T-helper 1 cell treated with Interleukin-12 subunit alpha and Interleukin-12 subunit beta and Interleukin-4 antibody, amounts not matched to agents 30 μg/mL and 1 μg/mL, for 36 hours (primary cell): ENCODE data around the gene RDH13.
A peak's percentile ranks its signal among the peaks of the same experiment; 100 is the strongest.
"Not testable (repeated sequence)": the region's sequence is repeated elsewhere in the genome, so short reads cannot be mapped to it uniquely, and the experiment has no call there.

Source experiments
- H3K27ac Mint-ChIP-seq: one replicate; pipeline ENCODE4 v1.8.0; 2021; ENCODE audit warnings: mild to moderate bottlenecking, mixed read lengths
- H3K27me3 Mint-ChIP-seq: one replicate; pipeline ENCODE4 v1.8.0; 2021; ENCODE audit warnings: low read depth, mixed read lengths
- H3K36me3 Mint-ChIP-seq: one replicate; pipeline ENCODE4 v1.8.0; 2021; ENCODE audit warnings: low read depth, mixed read lengths
- H3K4me1 Mint-ChIP-seq: one replicate; pipeline ENCODE4 v1.8.0; 2021; ENCODE audit warnings: low read depth, mixed read lengths
- H3K4me3 Mint-ChIP-seq: one replicate; pipeline ENCODE4 v1.8.0; 2021; ENCODE audit warnings: mild to moderate bottlenecking, moderate library complexity, mixed read lengths
- H3K9me3 Mint-ChIP-seq: one replicate; pipeline ENCODE4 v1.8.0; 2021; ENCODE audit warnings: mixed read lengths

Gene RDH13

GRCh38 chr19:55071913-55072312 lies 9.0 kb upstream of the RDH13 start:
- no peaks in the 10 kb centered on the region for H3K9me3 Mint-ChIP-seq

GRCh38 chr19:55071129-55071502 lies 8.2 kb upstream of the RDH13 start:
- Mint-ChIP-seq H3K9me3 (no peaks in the 10 kb centered on the region), H3K4me3 (no peak overlapping the region), H3K36me3 (no peaks in the 10 kb centered on the region), H3K4me1 (peaks cover 9% of the 10 kb centered on the region), H3K27me3 (peaks cover 54% of the 10 kb centered on the region), H3K27ac (no peak overlapping the region)

More at GRCh38 chr19:55071913-55072312, 9.0 kb upstream of the RDH13 start:
- Mint-ChIP-seq H3K27ac (no peak overlapping the region), H3K4me3 (no peak overlapping the region), H3K36me3 (no peaks in the 10 kb centered on the region), H3K4me1 (peaks cover 9% of the 10 kb centered on the region), H3K27me3 (peaks cover 52% of the 10 kb centered on the region)

GRCh38 chr19:55070466-55071128 lies 7.6 kb upstream of the RDH13 start:
- no peak overlapping the region for H3K27ac Mint-ChIP-seq
- H3K27me3 Mint-ChIP-seq = peaks cover 56% of the 10 kb centered on the region
- H3K4me3 Mint-ChIP-seq = no peak overlapping the region
- H3K4me1 Mint-ChIP-seq = peaks cover 9% of the 10 kb centered on the region
- no peaks in the 10 kb centered on the region for H3K36me3 Mint-ChIP-seq
- no peaks in the 10 kb centered on the region for H3K9me3 Mint-ChIP-seq

GRCh38 chr19:55069865-55070197 lies 6.9 kb upstream of the RDH13 start:
- no peak overlapping the region for H3K27ac Mint-ChIP-seq
- H3K4me1 Mint-ChIP-seq = peaks cover 9% of the 10 kb centered on the region
- no peak overlapping the region for H3K4me3 Mint-ChIP-seq
- peaks cover 56% of the 10 kb centered on the region for H3K27me3 Mint-ChIP-seq
- no peaks in the 10 kb centered on the region for H3K9me3 Mint-ChIP-seq
- no peaks in the 10 kb centered on the region for H3K36me3 Mint-ChIP-seq

GRCh38 chr19:55068950-55069864 lies 6.3 kb upstream of the RDH13 start:
- H3K27ac Mint-ChIP-seq = peak overlapping the region; percentile 55
- peaks cover 9% of the 10 kb centered on the region for H3K4me1 Mint-ChIP-seq
- H3K4me3 Mint-ChIP-seq = peak overlapping the region; percentile 65
- H3K9me3 Mint-ChIP-seq = no peaks in the 10 kb centered on the region
- no peaks in the 10 kb centered on the region for H3K36me3 Mint-ChIP-seq
- peaks cover 58% of the 10 kb centered on the region for H3K27me3 Mint-ChIP-seq

- peaks cover 63% of the 10 kb centered on the region for H3K27me3 Mint-ChIP-seq
- peaks cover 12% of the 10 kb centered on the region for H3K4me1 Mint-ChIP-seq
- H3K36me3 Mint-ChIP-seq = no peaks in the 10 kb centered on the region
- H3K9me3 Mint-ChIP-seq = no peaks in the 10 kb centered on the region
- no peak overlapping the region for H3K27ac Mint-ChIP-seq
- H3K4me3 Mint-ChIP-seq = no peak overlapping the region
Observed at GRCh38 chr19:55067869-55068268, 4.9 kb upstream of the RDH13 start.

GRCh38 chr19:55066107-55066709 lies 3.3 kb upstream of the RDH13 start:
- Mint-ChIP-seq H3K9me3 (no peaks in the 10 kb centered on the region), H3K27me3 (peaks cover 55% of the 10 kb centered on the region), H3K4me3 (no peak overlapping the region)

GRCh38 chr19:55065516-55065915 lies 2.6 kb upstream of the RDH13 start:
- peaks cover 15% of the 10 kb centered on the region for H3K4me1 Mint-ChIP-seq
- H3K4me3 Mint-ChIP-seq, H3K9me3 Mint-ChIP-seq, H3K36me3 Mint-ChIP-seq, H3K27ac Mint-ChIP-seq: not testable (repeated sequence)
- peaks cover 53% of the 10 kb centered on the region for H3K27me3 Mint-ChIP-seq

More at GRCh38 chr19:55066107-55066709, 3.3 kb upstream of the RDH13 start:
- Mint-ChIP-seq H3K27ac (no peak overlapping the region), H3K36me3 (no peaks in the 10 kb centered on the region), H3K4me1 (peaks cover 15% of the 10 kb centered on the region)

GRCh38 chr19:55063492-55063843 lies 520 bp upstream of the RDH13 start:
- Mint-ChIP-seq H3K27me3 (peaks cover 35% of the 10 kb centered on the region), H3K27ac (peak overlapping the region; percentile 67), H3K4me1 (peaks cover 10% of the 10 kb centered on the region), H3K4me3 (no peak overlapping the region), H3K9me3 (no peaks in the 10 kb centered on the region), H3K36me3 (peaks cover 7% of the 10 kb centered on the region)

- Mint-ChIP-seq H3K36me3 (peaks cover 20% of the 10 kb centered on the region), H3K27me3 (peaks cover 10% of the 10 kb centered on the region)
- not testable (repeated sequence) for H3K4me3 Mint-ChIP-seq, H3K27ac Mint-ChIP-seq, H3K9me3 Mint-ChIP-seq, H3K4me1 Mint-ChIP-seq
Observed at GRCh38 chr19:55060287-55060686, 2.7 kb downstream of the RDH13 start.

GRCh38 chr19:55058781-55059610 lies 4.0 kb downstream of the RDH13 start:
- H3K4me1 Mint-ChIP-seq = peaks cover 10% of the 10 kb centered on the region
- peaks cover 6% of the 10 kb centered on the region for H3K27me3 Mint-ChIP-seq
- no peak overlapping the region for H3K4me3 Mint-ChIP-seq
- no peak overlapping the region for H3K27ac Mint-ChIP-seq
- H3K36me3 Mint-ChIP-seq = peaks cover 26% of the 10 kb centered on the region
- no peaks in the 10 kb centered on the region for H3K9me3 Mint-ChIP-seq

- Mint-ChIP-seq H3K27ac (no peak overlapping the region), H3K27me3 (no peaks in the 10 kb centered on the region), H3K4me1 (peaks cover 4% of the 10 kb centered on the region), H3K9me3 (no peaks in the 10 kb centered on the region), H3K4me3 (no peak overlapping the region), H3K36me3 (peaks cover 31% of the 10 kb centered on the region)
Observed at GRCh38 chr19:55056827-55057226, 6.1 kb downstream of the RDH13 start.

- peaks cover 1% of the 10 kb centered on the region for H3K4me1 Mint-ChIP-seq
- H3K4me3 Mint-ChIP-seq = no peak overlapping the region
- peaks cover 31% of the 10 kb centered on the region for H3K36me3 Mint-ChIP-seq
- H3K27ac Mint-ChIP-seq = no peak overlapping the region
- H3K9me3 Mint-ChIP-seq = no peaks in the 10 kb centered on the region
- H3K27me3 Mint-ChIP-seq = no peaks in the 10 kb centered on the region
Observed at GRCh38 chr19:55053735-55054134, 9.2 kb downstream of the RDH13 start.

GRCh38 chr19:55050749-55051532 lies 12.0 kb downstream of the RDH13 start:
- Mint-ChIP-seq H3K9me3 (no peaks in the 10 kb centered on the region), H3K27ac (no peak overlapping the region), H3K4me1 (peaks cover 1% of the 10 kb centered on the region), H3K36me3 (peaks cover 20% of the 10 kb centered on the region), H3K27me3 (no peaks in the 10 kb centered on the region), H3K4me3 (no peak overlapping the region)
